ENCODE results near the gene PKP4.

DNA sequence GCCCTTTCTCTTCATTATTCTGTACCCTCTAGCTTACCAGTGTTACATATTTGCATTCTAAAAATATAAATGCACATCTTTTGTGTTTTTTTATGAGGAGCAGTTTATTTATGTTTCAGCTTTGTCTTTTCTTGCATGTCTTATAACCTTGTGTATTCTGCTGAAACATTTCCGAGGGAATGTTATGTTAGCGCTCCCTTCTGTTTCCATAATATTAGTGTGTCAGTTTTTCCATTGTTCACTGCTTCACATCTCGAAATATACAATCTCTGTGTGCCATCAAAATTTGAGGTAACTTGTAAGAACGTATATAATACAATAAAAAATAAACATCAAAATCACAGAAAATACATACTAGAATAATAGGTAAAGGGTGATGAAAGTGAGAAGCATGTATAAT, 153.3 kb downstream of the PKP4 start:
- TF ChIP-seq, protein P1, sequence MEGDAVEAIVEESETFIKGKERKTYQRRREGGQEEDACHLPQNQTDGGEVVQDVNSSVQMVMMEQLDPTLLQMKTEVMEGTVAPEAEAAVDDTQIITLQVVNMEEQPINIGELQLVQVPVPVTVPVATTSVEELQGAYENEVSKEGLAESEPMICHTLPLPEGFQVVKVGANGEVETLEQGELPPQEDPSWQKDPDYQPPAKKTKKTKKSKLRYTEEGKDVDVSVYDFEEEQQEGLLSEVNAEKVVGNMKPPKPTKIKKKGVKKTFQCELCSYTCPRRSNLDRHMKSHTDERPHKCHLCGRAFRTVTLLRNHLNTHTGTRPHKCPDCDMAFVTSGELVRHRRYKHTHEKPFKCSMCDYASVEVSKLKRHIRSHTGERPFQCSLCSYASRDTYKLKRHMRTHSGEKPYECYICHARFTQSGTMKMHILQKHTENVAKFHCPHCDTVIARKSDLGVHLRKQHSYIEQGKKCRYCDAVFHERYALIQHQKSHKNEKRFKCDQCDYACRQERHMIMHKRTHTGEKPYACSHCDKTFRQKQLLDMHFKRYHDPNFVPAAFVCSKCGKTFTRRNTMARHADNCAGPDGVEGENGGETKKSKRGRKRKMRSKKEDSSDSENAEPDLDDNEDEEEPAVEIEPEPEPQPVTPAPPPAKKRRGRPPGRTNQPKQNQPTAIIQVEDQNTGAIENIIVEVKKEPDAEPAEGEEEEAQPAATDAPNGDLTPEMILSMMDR (IDR thresholded peaks at IDR 0.05) = no peak
- TF ChIP-seq POLR2A (IDR thresholded peaks at IDR 0.05) (no peak), POLR2AphosphoS5 (IDR thresholded peaks at IDR 0.05) (no peak)
